TTC549 (cell line): ENCODE data around the gene ABHD17C.
"Not testable (repeated sequence)": the region's sequence is repeated elsewhere in the genome, so short reads cannot be mapped to it uniquely, and the experiment has no call there.

ENCODE experiments used
- FAIRE-seq: peaks from 2 replicates; lab custom pipeline; 2012; peaks lifted over from hg19 to GRCh38; lab: Jason Lieb, UNC

The ABHD17C gene

GRCh38 chr15:80695099-80695910 lies at the start of gene ABHD17C:
ABHD17C (plus strand) TSS chr15:80695310; CDS start chr15:80695430, 120 bp downstream.
- no peak for FAIRE-seq

DNA sequence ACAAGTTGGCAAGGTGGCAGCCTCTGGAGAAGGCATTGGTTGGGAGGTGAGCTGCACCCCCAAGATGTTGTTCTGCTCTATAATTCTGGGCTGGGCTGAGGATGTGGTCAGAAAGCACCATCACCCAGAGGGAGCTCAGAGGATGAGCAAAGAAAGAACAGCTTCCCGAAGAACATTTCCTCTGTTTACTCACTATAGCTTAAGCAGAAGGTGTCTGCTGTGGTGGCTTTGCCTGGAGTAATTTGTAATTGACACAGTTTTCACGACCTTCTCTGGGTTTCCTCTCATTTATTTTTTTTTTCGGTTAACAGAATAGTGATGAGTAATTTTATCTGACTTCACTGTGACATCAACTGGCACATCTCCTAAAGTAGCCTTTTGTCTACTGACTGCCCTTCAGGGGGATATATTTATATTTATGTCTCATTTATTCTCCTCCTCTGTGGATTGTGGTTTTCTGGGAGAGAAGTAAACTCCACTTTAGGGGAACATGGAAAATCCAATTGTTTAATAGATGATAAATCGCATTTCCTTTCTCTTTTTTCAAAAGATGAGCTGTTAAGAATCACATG lies 49.5 kb upstream of the ABHD17C start:
- no peak for FAIRE-seq

GRCh38 chr15:80647424-80647823 lies 47.7 kb upstream of the ABHD17C start:
- not testable (repeated sequence) for FAIRE-seq

DNA sequence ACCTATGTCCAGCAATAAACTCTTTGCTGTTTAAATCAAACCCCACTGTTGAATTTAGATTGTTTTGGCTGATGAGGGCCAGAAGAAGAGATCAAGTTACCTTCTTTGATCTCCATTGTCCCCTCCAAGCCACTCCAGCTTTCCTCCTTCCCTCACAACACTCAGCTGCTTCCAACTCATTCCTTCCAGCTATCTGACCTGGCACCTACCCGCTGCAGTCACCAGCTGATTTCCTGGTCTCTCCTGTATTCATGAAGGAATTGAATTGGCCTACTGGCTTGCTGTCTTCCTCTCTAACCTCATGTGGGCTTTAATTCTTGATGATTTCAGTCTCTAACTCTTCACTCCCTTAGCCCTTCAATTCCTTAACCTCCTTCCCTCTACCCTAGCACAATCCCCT lies 40.8 kb upstream of the ABHD17C start:
- no peak for FAIRE-seq

GRCh38 chr15:80659375-80659774 lies 35.7 kb upstream of the ABHD17C start:
- no peak for FAIRE-seq

GRCh38 chr15:80660119-80660518 lies 35.0 kb upstream of the ABHD17C start:
- FAIRE-seq = no peak

DNA sequence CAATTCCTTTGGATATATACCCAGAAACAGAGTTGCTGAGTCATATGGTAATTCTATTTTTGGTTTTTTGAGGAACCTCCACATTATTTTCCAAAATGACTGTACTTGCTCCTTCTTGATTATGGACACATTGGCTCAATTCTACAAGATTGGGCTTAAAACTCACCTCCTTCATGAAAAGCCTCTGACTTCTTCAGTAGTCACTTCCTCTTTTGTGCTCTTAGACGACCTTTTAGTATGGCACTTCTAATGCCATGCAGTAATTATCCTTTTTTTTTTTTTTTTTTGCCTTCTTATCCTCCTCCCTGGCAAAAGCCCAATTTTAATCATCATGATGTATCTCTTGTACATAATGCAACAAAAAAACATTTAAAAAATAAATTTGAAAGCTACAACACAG lies 33.0 kb upstream of the ABHD17C start:
- FAIRE-seq = no peak

DNA sequence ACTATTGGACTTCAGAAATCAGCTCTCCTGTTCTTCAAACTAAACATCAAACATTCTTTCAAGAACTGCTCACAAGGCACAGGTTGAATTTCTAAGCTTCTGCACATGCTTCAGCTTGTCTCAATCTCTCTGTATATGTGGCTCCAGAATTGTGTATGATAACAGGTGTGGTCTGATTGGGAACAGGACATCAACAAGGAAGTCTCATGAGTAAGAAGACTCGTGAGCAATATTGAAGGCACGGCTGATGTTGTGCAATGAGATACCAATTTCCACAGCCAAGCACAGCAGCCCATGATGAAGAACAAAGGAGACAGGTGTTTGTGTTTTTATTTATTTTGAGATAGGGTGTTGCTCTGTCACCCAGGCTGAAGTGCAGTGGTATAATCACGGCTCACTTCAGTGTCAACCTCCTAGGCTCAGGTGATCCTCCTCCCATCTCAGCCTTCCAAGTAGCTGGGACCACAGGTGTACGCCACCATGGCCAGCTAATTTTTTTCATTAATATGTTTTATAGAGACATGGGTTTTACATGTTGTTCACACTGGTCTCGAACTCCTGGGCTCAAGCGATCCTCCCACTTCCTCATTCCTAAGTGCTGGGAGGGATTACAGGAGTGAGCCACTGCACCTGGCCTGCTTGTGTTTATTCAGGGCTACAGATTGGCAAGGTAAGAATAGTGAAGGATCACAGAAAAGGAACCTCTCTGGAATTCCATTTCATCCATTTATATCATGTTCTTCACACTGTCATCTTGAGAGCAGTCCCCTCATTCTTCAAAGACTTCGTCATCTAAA lies 32.2 kb upstream of the ABHD17C start:
- FAIRE-seq = no peak

- no peak for FAIRE-seq
These were observed 30.0 kb upstream of the ABHD17C start for GRCh38 chr15:80665151-80665550.

DNA sequence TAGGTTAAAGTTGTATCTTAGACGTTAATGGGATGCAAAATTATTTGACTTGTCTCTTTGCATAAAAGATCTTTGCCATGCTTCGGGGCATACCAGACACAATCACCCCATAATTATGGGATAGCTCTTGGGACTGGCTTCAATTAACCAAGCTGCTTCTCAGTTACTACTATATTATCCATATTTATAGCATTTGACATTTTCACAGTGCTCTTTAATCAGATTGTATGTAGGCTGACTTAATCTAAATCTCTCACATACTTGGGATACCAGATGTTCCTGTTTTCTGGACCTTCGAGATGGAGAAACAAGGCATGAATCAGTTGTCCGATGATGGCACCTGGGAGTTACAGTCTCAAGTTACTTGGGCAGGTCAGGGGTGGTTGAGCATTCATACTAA lies 27.2 kb upstream of the ABHD17C start:
- no peak for FAIRE-seq

DNA sequence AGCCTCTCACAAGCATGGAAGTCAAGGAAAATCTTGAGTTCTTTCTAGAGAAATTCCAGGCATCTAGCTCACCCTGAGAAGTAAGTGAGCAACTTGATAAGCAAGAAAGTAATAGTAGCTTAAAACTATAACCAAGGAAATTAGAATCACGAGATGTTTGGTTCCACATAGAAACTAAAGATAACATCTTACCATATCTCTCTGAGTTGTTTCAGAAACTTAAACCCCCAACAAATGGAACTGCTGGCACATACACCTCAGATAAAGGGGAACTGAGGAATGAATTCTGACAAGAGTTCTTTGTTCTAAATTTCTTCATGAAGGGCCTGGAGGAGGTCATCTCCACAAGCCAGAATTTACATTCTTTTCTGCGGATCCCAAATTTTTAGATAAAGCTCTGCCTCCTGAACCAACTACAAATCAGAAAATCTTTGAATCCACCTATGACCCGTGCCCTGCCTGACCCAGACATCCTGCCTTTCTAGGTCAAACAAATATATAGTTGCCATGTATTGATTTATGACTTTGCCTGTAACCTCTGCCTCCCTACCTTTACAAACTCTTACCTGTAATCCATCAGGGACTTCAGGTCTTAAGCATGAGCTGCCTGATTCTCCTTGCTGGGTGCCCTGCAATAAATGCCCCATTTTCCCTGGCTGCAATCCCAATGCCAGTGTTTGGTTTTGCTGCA lies 26.4 kb upstream of the ABHD17C start:
- no peak for FAIRE-seq

- FAIRE-seq = no peak
These were observed 25.3 kb upstream of the ABHD17C start for GRCh38 chr15:80669663-80670273.

GRCh38 chr15:80673561-80674244 lies 21.4 kb upstream of the ABHD17C start:
- FAIRE-seq = no peak

- no peak for FAIRE-seq
These were observed 20.9 kb upstream of the ABHD17C start for GRCh38 chr15:80674245-80674614.

DNA sequence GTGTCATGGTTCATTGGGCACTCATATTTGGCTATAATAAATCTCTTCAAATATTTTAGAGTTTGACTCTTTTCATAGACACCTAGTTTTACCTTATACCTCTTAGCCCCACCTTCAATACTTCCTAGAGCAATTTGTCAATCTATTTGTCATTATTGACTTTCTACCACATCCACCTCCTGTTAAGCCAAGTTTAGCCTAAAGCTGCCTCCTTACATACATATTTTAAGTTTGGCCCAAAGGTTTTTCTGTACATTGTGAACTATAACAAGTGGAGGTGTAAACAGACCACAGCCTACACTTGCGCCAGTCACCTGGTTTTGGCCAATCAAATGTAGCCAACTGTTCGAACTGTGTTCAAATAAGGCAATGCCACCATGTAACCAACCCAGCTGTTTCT lies 18.1 kb upstream of the ABHD17C start:
- no peak for FAIRE-seq

DNA sequence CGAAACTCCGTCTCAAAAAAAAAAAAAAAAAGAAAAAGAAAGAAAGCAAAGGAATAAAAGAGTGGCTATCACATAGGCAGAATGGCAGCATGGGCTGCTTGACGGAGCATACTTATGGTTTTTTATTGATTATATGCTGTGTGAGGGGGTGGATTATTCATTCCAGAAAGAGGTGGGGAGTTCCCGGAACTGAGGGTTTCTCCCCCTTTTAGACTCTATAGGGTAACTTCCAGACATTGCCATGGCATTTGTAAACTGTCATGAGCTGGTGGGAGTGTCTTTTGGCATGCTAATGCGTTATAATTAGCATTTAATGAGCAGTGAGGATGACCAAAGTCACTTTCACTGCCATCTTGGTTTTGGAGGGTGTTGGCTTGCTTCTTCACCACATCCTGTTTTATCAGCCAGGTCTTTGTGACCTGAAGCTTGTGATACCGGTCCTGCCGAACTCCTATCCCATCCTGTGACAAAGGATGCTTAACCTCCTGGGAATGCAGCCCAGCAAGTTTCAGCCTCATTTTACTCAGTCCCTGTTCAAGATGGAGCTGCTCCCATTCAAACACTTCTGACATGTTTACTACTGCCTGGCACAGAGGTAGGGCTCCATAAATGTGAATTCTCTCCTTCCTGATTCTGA lies 15.8 kb upstream of the ABHD17C start:
- no peak for FAIRE-seq

DNA sequence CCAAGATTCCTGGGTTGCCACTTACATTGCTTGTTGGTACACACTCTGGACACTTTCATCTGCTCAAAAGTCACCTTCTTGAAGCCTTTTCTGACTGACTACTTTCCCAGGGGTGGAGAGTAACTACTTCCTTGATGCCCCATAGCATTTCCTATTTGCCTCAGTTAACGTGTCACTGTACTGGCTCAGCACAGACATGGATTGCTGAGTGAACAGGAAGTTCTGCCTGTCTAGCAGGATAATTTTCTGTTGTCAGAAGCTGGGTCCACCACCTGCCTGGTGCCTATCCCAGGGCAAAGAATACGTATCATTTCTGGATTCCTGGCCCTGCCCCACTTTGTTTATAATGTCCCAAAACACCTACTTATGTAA lies 15.3 kb upstream of the ABHD17C start:
- FAIRE-seq = no peak

GRCh38 chr15:80682201-80682600 lies 12.9 kb upstream of the ABHD17C start:
- no peak for FAIRE-seq

DNA sequence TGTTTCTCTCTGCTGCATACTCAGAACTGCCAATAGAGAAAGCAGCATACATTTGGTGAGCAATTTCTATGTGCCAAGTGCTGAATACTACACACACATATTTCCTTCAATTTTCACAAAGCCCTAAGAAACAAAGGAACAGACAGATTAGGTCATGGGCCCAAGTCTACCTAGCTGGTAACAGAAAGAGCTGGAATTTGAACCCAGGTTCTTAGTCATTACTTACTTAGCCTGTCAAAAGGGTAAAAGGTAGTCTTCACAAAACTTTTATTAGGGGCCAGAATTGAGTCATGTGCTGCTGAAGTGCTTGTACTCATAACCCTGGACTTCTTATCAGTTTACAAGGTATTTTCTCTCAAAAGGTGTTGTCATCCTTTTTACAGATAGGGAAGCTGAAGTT lies 10.4 kb upstream of the ABHD17C start:
- no peak for FAIRE-seq

- FAIRE-seq = no peak
These were observed 9.5 kb upstream of the ABHD17C start for GRCh38 chr15:80685628-80686027.

- FAIRE-seq = no peak
These were observed 5.8 kb upstream of the ABHD17C start for GRCh38 chr15:80689294-80689693.
